HEK293 (cell line): ENCODE results near the gene ANGPT4.
A peak's percentile ranks its signal among the peaks of the same experiment; 100 is the strongest.

Experiments
- CTCF ChIA-PET: fragments of 350-600 bp; formaldehyde crosslinking; extraction: SDS; loops from one replicate; lab custom pipeline; 2021; ENCODE audit warnings: antibody characterized with exemption; lab: Yijun Ruan, JAX
- POLR2A ChIA-PET: fragments of 300-600 bp; formaldehyde crosslinking; extraction: SDS; loops from one replicate; lab custom pipeline; 2020; ENCODE audit warnings: antibody characterized with exemption, inconsistent platforms; lab: Yijun Ruan, JAX
- H3K27ac ChIP-seq: fragments of 200-500 bp; sonication (Bioruptor generic); 2 replicates; pipeline ENCODE4 v1.5.1; 2014; ENCODE audit warnings: low read depth, low read length, control low read depth, inconsistent platforms; ENCODE audit errors: extremely low read depth
- H3K36me3 ChIP-seq, 2 experiments: fragments of 200-500 bp in 1 of 2; sonication (Bioruptor generic) in 1 of 2; 1 replicate in 1 of 2; 2 replicates in 1 of 2; pipeline ENCODE4 v1.5.1; 2014 to 2017; ENCODE audit warnings: inconsistent platforms in 2 of 2, low read length in 2 of 2; ENCODE audit not compliant: control insufficient read depth in 2 of 2, insufficient read depth in 1 of 2
- H3K4me1 ChIP-seq: fragments of 200-500 bp; sonication (Bioruptor generic); 2 replicates; pipeline ENCODE4 v1.5.1; 2014; ENCODE audit warnings: mild to moderate bottlenecking, low read length, inconsistent platforms; ENCODE audit not compliant: control insufficient read depth, insufficient read depth
- H3K4me3 ChIP-seq: 2 replicates; pipeline ENCODE4 v1.5.1; 2011; ENCODE audit warnings: low read depth, mild to moderate bottlenecking, control low read depth, low read length, moderate library complexity
- H3K9me3 ChIP-seq: fragments of 200-500 bp; sonication (Bioruptor generic); 2 replicates; pipeline ENCODE4 v1.5.1; 2014; ENCODE audit warnings: low read depth, low read length, inconsistent platforms; ENCODE audit not compliant: control insufficient read depth, insufficient read depth
- IKZF3 ChIP-seq: fragments of 450-650 bp; IDR thresholded peaks from 2 replicates; pipeline ENCODE4 v1.5.0; 2018; ENCODE audit warnings: missing biosample characterization, mild to moderate bottlenecking, missing genetic modification characterization, moderate library complexity
- SCRT1 ChIP-seq: fragments of 450-650 bp; formaldehyde crosslinking; IDR thresholded peaks from 2 replicates; pipeline ENCODE4 v1.5.1; 2016; ENCODE audit warnings: missing biosample characterization, missing genetic modification characterization, borderline replicate concordance
- SCRT2 ChIP-seq: fragments of 450-650 bp; formaldehyde crosslinking; IDR thresholded peaks from 2 replicates; pipeline ENCODE4 v1.5.1; 2016; ENCODE audit warnings: missing biosample characterization, missing genetic modification characterization
- SETDB1 ChIP-seq: IDR thresholded peaks from one replicate; pipeline ENCODE4 v1.6.1; 2017; ENCODE audit warnings: mild to moderate bottlenecking, low read length, moderate library complexity, mixed read lengths; ENCODE audit not compliant: insufficient read length
- ZBTB8A ChIP-seq: fragments of 450-650 bp; formaldehyde crosslinking; IDR thresholded peaks from 2 replicates; pipeline ENCODE4 v1.5.1; 2016; ENCODE audit warnings: missing biosample characterization, missing genetic modification characterization
- ZNF292 ChIP-seq: fragments of 450-650 bp; formaldehyde crosslinking; IDR thresholded peaks from 2 replicates; pipeline ENCODE4 v1.5.1; 2016; ENCODE audit warnings: low read depth, missing biosample characterization, missing genetic modification characterization, borderline replicate concordance
- ZNF324 ChIP-seq: fragments of 450-650 bp; formaldehyde crosslinking; IDR thresholded peaks from 2 replicates; pipeline ENCODE4 v1.5.1; 2016; ENCODE audit warnings: missing biosample characterization, missing genetic modification characterization
- ZNF341 ChIP-seq: fragments of 450-650 bp; formaldehyde crosslinking; IDR thresholded peaks from 2 replicates; pipeline ENCODE4; 2016; ENCODE audit warnings: low read depth, missing biosample characterization, missing genetic modification characterization
- ZNF354C ChIP-seq: fragments of 450-650 bp; formaldehyde crosslinking; IDR thresholded peaks from 2 replicates; pipeline ENCODE4 v1.5.1; 2016; ENCODE audit warnings: missing biosample characterization, missing genetic modification characterization, low read depth, borderline replicate concordance
- ZNF37A ChIP-seq: fragments of 450-650 bp; IDR thresholded peaks from 2 replicates; pipeline ENCODE4 v1.5.1; 2018; ENCODE audit warnings: missing biosample characterization, missing genetic modification characterization
- ZNF394 ChIP-seq: fragments of 450-650 bp; formaldehyde crosslinking; IDR thresholded peaks from 2 replicates; pipeline ENCODE4 v1.5.1; 2016; ENCODE audit warnings: missing biosample characterization, missing genetic modification characterization, mild to moderate bottlenecking, moderate library complexity, borderline replicate concordance
- ZNF473 ChIP-seq: fragments of 450-650 bp; formaldehyde crosslinking; IDR thresholded peaks from 2 replicates; pipeline ENCODE4 v1.5.1; 2017; ENCODE audit warnings: missing biosample characterization, missing genetic modification characterization
- ZNF555 ChIP-seq: fragments of 450-650 bp; formaldehyde crosslinking; conservative IDR thresholded peaks from 2 replicates; pipeline ENCODE4 v1.5.1; 2017; ENCODE audit warnings: missing biosample characterization, mild to moderate bottlenecking, missing genetic modification characterization, inconsistent platforms
- ZNF600 ChIP-seq: fragments of 450-650 bp; formaldehyde crosslinking; IDR thresholded peaks from 2 replicates; pipeline ENCODE4 v1.5.1; 2016; ENCODE audit warnings: missing biosample characterization, missing genetic modification characterization
- ZNF701 ChIP-seq: fragments of 450-650 bp; formaldehyde crosslinking; IDR thresholded peaks from 2 replicates; pipeline ENCODE4 v1.5.1; 2016; ENCODE audit warnings: missing biosample characterization, missing genetic modification characterization
- ZNF747 ChIP-seq: fragments of 450-650 bp; formaldehyde crosslinking; IDR thresholded peaks from 2 replicates; pipeline ENCODE4 v1.5.1; 2016; ENCODE audit warnings: missing biosample characterization, missing genetic modification characterization
- ZSCAN23 ChIP-seq: fragments of 450-650 bp; formaldehyde crosslinking; IDR thresholded peaks from 2 replicates; pipeline ENCODE4 v1.5.1; 2016; ENCODE audit warnings: missing biosample characterization, missing genetic modification characterization
- TF ChIP-seq, protein P1 (sequence below): fragments of 450-650 bp; formaldehyde crosslinking; IDR thresholded peaks from 2 replicates; pipeline ENCODE4 v1.5.1; 2016; ENCODE audit warnings: missing biosample characterization, missing genetic modification characterization
- TF ChIP-seq, protein P2 (sequence below): fragments of 450-650 bp; IDR thresholded peaks from 2 replicates; pipeline ENCODE4 v1.5.1; 2018; ENCODE audit warnings: missing biosample characterization, missing genetic modification characterization
- TF ChIP-seq, protein P3 (sequence below): fragments of 450-650 bp; formaldehyde crosslinking; IDR thresholded peaks from 2 replicates; pipeline ENCODE4 v1.5.1; 2016; ENCODE audit warnings: missing biosample characterization, missing genetic modification characterization

ANGPT4 gene

DNA sequence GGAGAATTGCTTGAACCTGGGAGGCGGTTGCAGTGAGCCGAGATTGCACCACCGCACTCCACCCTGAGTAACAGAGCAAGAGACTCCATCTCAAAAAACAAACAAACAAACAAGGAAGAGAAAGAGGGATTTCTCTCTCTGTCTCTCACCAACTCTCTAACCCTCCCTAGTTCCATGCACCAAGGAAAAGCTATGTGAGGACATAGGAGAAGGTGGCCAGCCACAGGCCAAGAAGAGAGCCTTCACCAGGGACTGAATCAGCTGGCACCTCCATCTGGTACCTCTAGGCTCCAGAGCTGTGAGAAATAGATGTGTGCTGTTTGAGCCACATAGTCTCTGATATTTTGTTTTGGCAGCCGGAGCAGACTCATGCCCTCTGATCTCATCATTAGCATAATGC is 91.6 kb downstream of the ANGPT4 start (continued):
- TF ChIP-seq, protein P1, sequence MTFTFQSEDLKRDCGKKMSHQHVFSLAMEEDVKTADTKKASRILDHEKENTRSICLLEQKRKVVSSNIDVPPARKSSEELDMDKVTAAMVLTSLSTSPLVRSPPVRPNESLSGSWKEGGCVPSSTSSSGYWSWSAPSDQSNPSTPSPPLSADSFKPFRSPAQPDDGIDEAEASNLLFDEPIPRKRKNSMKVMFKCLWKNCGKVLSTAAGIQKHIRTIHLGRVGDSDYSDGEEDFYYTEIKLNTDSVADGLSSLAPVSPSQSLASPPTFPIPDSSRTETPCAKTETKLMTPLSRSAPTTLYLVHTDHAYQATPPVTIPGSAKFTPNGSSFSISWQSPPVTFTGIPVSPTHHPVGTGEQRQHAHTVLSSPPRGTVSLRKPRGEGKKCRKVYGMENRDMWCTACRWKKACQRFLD (tag by site-specific recombination) = no peak

DNA sequence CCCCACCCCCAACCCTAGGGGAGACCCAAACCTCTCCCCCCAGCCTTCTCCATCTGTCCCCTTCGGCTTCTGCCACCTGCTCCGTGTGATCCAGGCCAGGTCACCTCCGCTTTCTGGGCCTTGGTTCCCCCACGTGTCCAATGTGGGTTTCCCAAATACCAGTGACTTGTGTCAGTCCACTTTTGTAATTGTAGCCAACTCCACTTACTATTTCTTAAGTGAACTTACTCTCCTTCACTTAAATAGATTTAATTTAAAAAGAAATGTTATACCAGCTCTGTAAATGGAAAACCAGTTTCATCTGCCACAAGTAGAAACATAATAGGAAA is 92.6 kb downstream of the ANGPT4 start:
- POLR2A ChIA-PET = interaction anchor here (1.1 kb wide), 1 partner anchor 10 kb away, joined by 3 read pairs; the partner anchor contains the start of gene FAM110A
- no peak for TF ChIP-seq ZBTB8A (tag by site-specific recombination)
- TF ChIP-seq ZSCAN23 (tag by site-specific recombination) = no peak
- TF ChIP-seq ZNF324 (tag by site-specific recombination) = no peak
- TF ChIP-seq, protein P2, sequence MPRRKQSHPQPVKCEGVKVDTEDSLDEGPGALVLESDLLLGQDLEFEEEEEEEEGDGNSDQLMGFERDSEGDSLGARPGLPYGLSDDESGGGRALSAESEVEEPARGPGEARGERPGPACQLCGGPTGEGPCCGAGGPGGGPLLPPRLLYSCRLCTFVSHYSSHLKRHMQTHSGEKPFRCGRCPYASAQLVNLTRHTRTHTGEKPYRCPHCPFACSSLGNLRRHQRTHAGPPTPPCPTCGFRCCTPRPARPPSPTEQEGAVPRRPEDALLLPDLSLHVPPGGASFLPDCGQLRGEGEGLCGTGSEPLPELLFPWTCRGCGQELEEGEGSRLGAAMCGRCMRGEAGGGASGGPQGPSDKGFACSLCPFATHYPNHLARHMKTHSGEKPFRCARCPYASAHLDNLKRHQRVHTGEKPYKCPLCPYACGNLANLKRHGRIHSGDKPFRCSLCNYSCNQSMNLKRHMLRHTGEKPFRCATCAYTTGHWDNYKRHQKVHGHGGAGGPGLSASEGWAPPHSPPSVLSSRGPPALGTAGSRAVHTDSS (tag by site-specific recombination) = no peak
- no peak for TF ChIP-seq ZNF555 (tag by site-specific recombination)
- TF ChIP-seq ZNF341 = no peak
- no peak for TF ChIP-seq IKZF3 (tag by site-specific recombination)
- TF ChIP-seq ZNF37A = no peak
- no peak for TF ChIP-seq ZNF701 (tag by site-specific recombination)
- no peak for TF ChIP-seq ZNF600 (tag by site-specific recombination)
- no peak for TF ChIP-seq ZNF473 (tag by site-specific recombination)
- TF ChIP-seq ZNF292 (tag by site-specific recombination) = no peak
- TF ChIP-seq SETDB1 = no peak
- Histone ChIP-seq H3K36me3 (no peaks in the 10 kb centered on the region), H3K9me3 (no peaks in the 10 kb centered on the region), H3K4me3 (no peak overlapping the region), H3K4me1 (no peaks in the 10 kb centered on the region), H3K27ac (no peak overlapping the region)
- CTCF ChIA-PET = interaction anchor here (0.7 kb wide), 1 partner anchor 133 kb away, joined by 4 read pairs; no protein-coding TSS in a partner anchor

DNA sequence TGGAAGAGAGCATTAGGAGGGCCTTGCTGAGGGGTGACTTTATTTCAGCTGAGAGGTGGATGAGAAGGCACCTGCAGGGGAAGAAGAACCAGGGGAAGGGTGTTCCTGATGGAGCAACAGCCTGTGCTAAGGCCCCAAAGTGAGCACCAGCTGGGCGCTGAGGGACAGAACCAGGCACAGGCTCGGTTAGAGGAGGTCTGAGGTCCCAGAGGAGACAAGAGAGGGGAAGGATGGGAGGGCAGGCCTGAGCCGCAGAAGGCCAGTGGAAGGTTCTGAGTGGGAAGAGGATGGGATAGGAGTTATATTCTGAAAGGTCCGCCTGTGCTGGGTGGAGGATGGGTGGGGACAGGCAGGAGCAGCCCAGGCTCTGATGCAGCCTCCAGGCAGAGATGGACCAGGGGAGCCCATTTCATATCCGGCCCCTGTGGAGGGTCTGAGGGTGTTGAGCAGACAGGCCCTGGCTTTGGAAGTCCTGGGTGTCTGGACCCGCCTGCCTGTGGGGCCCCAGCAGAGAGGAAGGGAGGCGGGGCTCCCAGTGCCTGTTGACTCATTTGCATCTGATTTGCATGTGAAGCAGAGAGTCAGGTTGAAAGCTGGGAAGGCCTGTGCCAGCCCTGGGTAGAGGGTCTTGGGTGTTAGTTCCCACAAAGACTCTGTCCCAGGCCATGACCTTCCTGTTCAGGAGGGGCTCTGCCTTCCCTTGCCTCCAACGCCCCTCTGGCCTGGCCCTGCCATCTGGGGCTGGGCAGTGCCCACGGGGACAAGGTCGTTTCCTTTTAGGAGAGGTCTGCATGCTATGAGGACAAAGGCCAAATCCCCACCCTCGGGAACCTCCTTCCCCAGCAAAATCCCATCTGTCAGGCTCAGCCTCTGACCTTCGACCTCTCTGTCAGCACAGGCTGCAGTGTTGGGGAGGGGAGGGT is 93.2 kb downstream of the ANGPT4 start:
- TF ChIP-seq ZNF354C (tag by site-specific recombination) (no peak), ZNF747 (tag by site-specific recombination) (no peak)
- Histone ChIP-seq H3K4me3 (no peak overlapping the region), H3K36me3 (no peaks in the 10 kb centered on the region), H3K4me1 (no peaks in the 10 kb centered on the region), H3K9me3 (no peaks in the 10 kb centered on the region), H3K27ac (no peak overlapping the region)
- ChIA-PET CTCF (interaction anchor here (2.0 kb wide), 1 partner anchor 133 kb away, joined by 8 read pairs; no protein-coding TSS in a partner anchor), POLR2A (interaction anchor here (1.1 kb wide), 1 partner anchor 11 kb away, joined by 3 read pairs; the partner anchor contains the start of gene FAM110A)

DNA sequence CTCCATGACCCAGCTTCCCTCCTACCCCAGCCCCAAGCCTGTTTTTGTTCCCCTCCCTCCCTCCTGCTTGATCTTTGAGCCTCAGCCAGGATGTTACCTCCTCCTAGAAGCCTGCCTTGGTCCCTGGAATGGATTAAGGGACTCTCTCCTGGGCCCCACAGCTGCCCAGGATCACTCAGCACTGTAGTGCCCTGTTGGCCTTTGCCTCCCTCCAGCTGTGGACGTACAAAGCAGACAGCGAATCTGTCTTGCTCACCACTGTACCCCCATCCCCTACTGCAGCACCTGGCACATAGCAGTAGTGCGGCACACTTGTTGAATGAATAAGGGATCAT is 94.4 kb downstream of the ANGPT4 start:
- Histone ChIP-seq H3K4me1 (no peaks in the 10 kb centered on the region), H3K27ac (no peak overlapping the region), H3K36me3 (no peaks in the 10 kb centered on the region), H3K4me3 (no peak overlapping the region), H3K9me3 (no peaks in the 10 kb centered on the region)
- TF ChIP-seq, protein P3, sequence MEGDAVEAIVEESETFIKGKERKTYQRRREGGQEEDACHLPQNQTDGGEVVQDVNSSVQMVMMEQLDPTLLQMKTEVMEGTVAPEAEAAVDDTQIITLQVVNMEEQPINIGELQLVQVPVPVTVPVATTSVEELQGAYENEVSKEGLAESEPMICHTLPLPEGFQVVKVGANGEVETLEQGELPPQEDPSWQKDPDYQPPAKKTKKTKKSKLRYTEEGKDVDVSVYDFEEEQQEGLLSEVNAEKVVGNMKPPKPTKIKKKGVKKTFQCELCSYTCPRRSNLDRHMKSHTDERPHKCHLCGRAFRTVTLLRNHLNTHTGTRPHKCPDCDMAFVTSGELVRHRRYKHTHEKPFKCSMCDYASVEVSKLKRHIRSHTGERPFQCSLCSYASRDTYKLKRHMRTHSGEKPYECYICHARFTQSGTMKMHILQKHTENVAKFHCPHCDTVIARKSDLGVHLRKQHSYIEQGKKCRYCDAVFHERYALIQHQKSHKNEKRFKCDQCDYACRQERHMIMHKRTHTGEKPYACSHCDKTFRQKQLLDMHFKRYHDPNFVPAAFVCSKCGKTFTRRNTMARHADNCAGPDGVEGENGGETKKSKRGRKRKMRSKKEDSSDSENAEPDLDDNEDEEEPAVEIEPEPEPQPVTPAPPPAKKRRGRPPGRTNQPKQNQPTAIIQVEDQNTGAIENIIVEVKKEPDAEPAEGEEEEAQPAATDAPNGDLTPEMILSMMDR (tag by site-specific recombination) = no peak
- TF ChIP-seq ZNF394 (tag by site-specific recombination) (no peak), SCRT2 (tag by site-specific recombination) (peak; percentile 62; the same call in 1 of the 2 replicates), SCRT1 (tag by site-specific recombination) (peak; percentile 39; the same call in 1 of the 2 replicates)
- ChIA-PET CTCF (interaction anchor here (2.0 kb wide), 1 partner anchor 135 kb away, joined by 8 read pairs; no protein-coding TSS in a partner anchor), POLR2A (no interaction called here)
